ENCODE data around the gene NREP.

GRCh38 chr5:111742177-111742994, 14.6 kb downstream of the NREP start:
- TF ChIP-seq ATF6 (CRISPR knock-in tag; IDR thresholded peaks at IDR 0.05) (no peak), CTCF (IDR thresholded peaks at IDR 0.05) (no peak), ZNF425 (CRISPR knock-in tag; conservative IDR thresholded peaks at IDR 0.05) (no peak), IRF1 (CRISPR knock-in tag; IDR thresholded peaks at IDR 0.05) (no peak), TP53 (CRISPR knock-in tag; IDR thresholded peaks at IDR 0.05) (no peak), MYBL2 (CRISPR knock-in tag; IDR thresholded peaks at IDR 0.05) (no peak), ZNF121 (CRISPR knock-in tag; IDR thresholded peaks at IDR 0.05) (no peak), MLX (CRISPR knock-in tag; IDR thresholded peaks at IDR 0.05) (no peak)

Data from WTC11 (cell line).